ENCODE measurements around the gene FBXO39.

GRCh38 chr17:6799738-6800137, 23.7 kb downstream of the FBXO39 start:
- TF ChIP-seq CTCF (conservative IDR thresholded peaks at IDR 0.05; ENCODE audit: low read depth, low read length), result no peak
- no peak for TF ChIP-seq RAD21 (IDR thresholded peaks at IDR 0.05; ENCODE audit: low read length)
- no peak for TF ChIP-seq POLR2A (IDR thresholded peaks at IDR 0.05; ENCODE audit: low read depth, low read length)
- TF ChIP-seq SMC3 (IDR thresholded peaks at IDR 0.05; ENCODE audit: low read depth, low read length), result no peak
